ENCODE measurements around the gene LTO1.

The LTO1 gene

DNA sequence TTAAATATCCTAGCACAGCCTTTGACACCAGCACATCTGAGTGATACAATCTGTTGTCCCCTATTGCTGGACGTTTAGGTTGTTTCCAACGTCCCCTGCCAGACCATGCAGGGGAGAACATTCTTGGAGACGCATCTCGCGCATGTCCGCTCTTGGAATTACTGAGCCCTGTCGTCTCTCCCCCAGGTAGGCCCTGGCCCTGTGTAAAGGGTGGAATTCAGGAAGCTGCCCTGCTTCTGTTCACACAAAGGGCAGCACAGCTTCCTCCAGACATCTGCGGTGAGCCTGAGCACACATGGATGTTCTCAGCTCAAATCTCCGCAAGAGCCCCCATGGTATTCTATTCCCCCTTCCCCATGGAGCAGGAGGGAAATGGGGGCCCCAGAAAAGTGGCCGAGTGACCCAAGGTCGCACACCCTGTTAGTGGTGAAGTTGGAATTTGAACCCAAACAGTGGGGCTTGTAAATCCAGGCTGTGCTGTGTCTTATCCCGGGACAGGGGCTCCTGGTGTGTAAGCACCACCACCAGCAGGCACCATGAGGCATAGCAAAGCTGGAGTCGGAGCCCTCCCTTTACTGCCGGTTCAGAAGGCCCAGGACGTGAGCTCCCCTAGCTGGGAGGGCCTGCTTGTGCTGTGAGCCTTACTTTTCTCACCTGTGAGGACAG, 33.7 kb upstream of the LTO1 start:
- Histone ChIP-seq H3K27ac (ENCODE audit: insufficient read depth, low read length, poor library complexity, severe bottlenecking) (no peak overlapping the region), H3K4me3 (ENCODE audit: insufficient read depth, low read depth, low read length, poor library complexity, severe bottlenecking) (no peak overlapping the region), H3K27me3 (replicated peaks; ENCODE audit: control insufficient read depth, insufficient read depth, low read length, poor library complexity, severe bottlenecking) (peaks cover 18% of the 10 kb centered on the region), H3K36me3 (ENCODE audit: control insufficient read depth, insufficient read depth, low read length) (no peaks in the 10 kb centered on the region), H3K9me3 (ENCODE audit: control insufficient read depth, low read length) (no peaks in the 10 kb centered on the region), H3K4me1 (ENCODE audit: control insufficient read depth, insufficient read depth, low read length, poor library complexity, severe bottlenecking) (peaks cover 11% of the 10 kb centered on the region)
- no peak for DNase-seq

DNA sequence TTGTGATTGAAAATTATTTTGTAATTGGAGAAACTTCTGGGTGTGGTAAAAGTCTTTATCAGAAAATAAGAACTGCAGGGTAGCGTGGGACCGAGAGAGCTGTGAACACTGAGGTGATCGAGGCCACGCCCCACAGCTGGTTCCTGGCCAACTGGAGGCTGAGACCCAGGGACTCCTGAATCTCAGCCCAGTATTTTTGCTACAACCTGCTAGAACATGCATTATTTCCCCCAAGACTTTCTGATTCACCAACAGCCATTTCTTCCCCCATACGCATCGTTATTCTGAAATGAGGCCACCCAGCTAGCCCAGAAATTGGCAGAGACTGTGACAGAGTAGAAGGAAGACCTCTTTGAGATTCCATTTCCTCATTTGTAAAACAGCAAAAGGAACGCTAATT, 32.0 kb upstream of the LTO1 start:
- H3K4me1 ChIP-seq (ENCODE audit: control insufficient read depth, insufficient read depth, low read length, poor library complexity, severe bottlenecking) = peaks cover 12% of the 10 kb centered on the region
- no peaks in the 10 kb centered on the region for H3K36me3 ChIP-seq (ENCODE audit: control insufficient read depth, insufficient read depth, low read length)
- no peaks in the 10 kb centered on the region for H3K9me3 ChIP-seq (ENCODE audit: control insufficient read depth, low read length)
- H3K4me3 ChIP-seq (ENCODE audit: insufficient read depth, low read depth, low read length, poor library complexity, severe bottlenecking) = no peak overlapping the region
- peaks cover 25% of the 10 kb centered on the region for H3K27me3 ChIP-seq (replicated peaks; ENCODE audit: control insufficient read depth, insufficient read depth, low read length, poor library complexity, severe bottlenecking)
- H3K27ac ChIP-seq (ENCODE audit: insufficient read depth, low read length, poor library complexity, severe bottlenecking) = no peak overlapping the region
- DNase-seq = no peak

GRCh38 chr11:69705901-69706787, 31.0 kb upstream of the LTO1 start:
- H3K27ac ChIP-seq (ENCODE audit: insufficient read depth, low read length, poor library complexity, severe bottlenecking) = no peak overlapping the region
- H3K27me3 ChIP-seq (replicated peaks; ENCODE audit: control insufficient read depth, insufficient read depth, low read length, poor library complexity, severe bottlenecking) = peaks cover 29% of the 10 kb centered on the region
- peaks cover 7% of the 10 kb centered on the region for H3K4me1 ChIP-seq (ENCODE audit: control insufficient read depth, insufficient read depth, low read length, poor library complexity, severe bottlenecking)
- H3K9me3 ChIP-seq (ENCODE audit: control insufficient read depth, low read length) = no peaks in the 10 kb centered on the region
- DNase-seq = no peak
- H3K4me3 ChIP-seq (ENCODE audit: insufficient read depth, low read depth, low read length, poor library complexity, severe bottlenecking) = no peak overlapping the region
- no peaks in the 10 kb centered on the region for H3K36me3 ChIP-seq (ENCODE audit: control insufficient read depth, insufficient read depth, low read length)

- peaks cover 7% of the 10 kb centered on the region for H3K4me1 ChIP-seq (ENCODE audit: control insufficient read depth, insufficient read depth, low read length, poor library complexity, severe bottlenecking)
- H3K36me3 ChIP-seq (ENCODE audit: control insufficient read depth, insufficient read depth, low read length) = no peaks in the 10 kb centered on the region
- no peak for DNase-seq
- no peak overlapping the region for H3K27ac ChIP-seq (ENCODE audit: insufficient read depth, low read length, poor library complexity, severe bottlenecking)
- peaks cover 36% of the 10 kb centered on the region for H3K27me3 ChIP-seq (replicated peaks; ENCODE audit: control insufficient read depth, insufficient read depth, low read length, poor library complexity, severe bottlenecking)
- no peaks in the 10 kb centered on the region for H3K9me3 ChIP-seq (ENCODE audit: control insufficient read depth, low read length)
- H3K4me3 ChIP-seq (ENCODE audit: insufficient read depth, low read depth, low read length, poor library complexity, severe bottlenecking) = no peak overlapping the region
Observed at GRCh38 chr11:69705351-69705811, 30.2 kb upstream of the LTO1 start.

DNA sequence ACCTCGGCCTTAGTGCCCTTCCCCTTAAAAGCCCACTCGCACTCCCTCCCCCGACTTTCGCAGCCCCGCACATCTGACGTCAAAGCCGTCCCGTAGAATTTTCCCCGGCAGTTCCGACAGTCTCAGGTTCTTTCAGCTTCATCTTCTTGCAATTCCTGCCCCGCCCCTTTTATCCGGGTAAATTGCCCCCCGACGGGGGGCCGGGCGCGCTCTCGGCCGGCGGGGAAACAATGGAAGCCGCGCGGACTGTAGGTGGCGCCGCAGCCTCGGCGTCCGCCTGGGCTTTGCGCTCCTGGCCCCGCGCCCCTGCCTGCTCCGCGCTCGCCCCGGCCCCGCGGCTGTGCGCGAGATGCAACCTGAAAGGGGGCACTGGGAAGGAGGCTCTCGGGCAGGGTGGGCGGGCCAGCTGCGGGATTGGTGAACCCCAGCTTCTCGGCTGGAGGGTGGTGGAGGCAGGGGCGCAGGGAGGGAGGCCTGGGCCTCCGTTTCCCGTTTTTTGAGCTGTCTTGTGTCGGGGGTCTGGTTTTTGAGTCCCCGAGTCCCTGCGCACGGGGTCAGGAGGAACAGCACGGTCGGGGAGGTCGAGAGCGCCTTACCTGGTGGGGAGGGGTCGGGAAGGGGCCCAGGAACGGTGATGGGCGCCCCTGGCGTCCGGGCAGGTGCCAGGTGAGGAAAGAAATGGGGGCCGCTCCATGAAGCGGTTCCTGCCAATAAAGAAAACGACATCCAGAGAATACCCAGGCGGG, 29.5 kb upstream of the LTO1 start:
- Histone ChIP-seq H3K4me3 (ENCODE audit: insufficient read depth, low read depth, low read length, poor library complexity, severe bottlenecking) (no peak overlapping the region), H3K9me3 (ENCODE audit: control insufficient read depth, low read length) (no peaks in the 10 kb centered on the region), H3K27ac (ENCODE audit: insufficient read depth, low read length, poor library complexity, severe bottlenecking) (no peak overlapping the region), H3K27me3 (replicated peaks; ENCODE audit: control insufficient read depth, insufficient read depth, low read length, poor library complexity, severe bottlenecking) (peaks cover 36% of the 10 kb centered on the region), H3K4me1 (ENCODE audit: control insufficient read depth, insufficient read depth, low read length, poor library complexity, severe bottlenecking) (peaks cover 7% of the 10 kb centered on the region), H3K36me3 (ENCODE audit: control insufficient read depth, insufficient read depth, low read length) (no peaks in the 10 kb centered on the region)
- DNase-seq = no peak

GRCh38 chr11:69703768-69704507, 28.8 kb upstream of the LTO1 start, which contains the start of gene FGF19:
FGF19 (minus strand) TSS chr11:69704022; CDS start chr11:69703876, 146 bp downstream.
- Histone ChIP-seq H3K27me3 (replicated peaks; ENCODE audit: control insufficient read depth, insufficient read depth, low read length, poor library complexity, severe bottlenecking) (peaks cover 36% of the 10 kb centered on the region), H3K27ac (ENCODE audit: insufficient read depth, low read length, poor library complexity, severe bottlenecking) (no peak within 1 kb of the TSS), H3K4me1 (ENCODE audit: control insufficient read depth, insufficient read depth, low read length, poor library complexity, severe bottlenecking) (peaks cover 7% of the 10 kb centered on the region), H3K36me3 (ENCODE audit: control insufficient read depth, insufficient read depth, low read length) (no peaks in the 10 kb centered on the region), H3K9me3 (ENCODE audit: control insufficient read depth, low read length) (no peaks in the 10 kb centered on the region), H3K4me3 (ENCODE audit: insufficient read depth, low read depth, low read length, poor library complexity, severe bottlenecking) (no peak within 1 kb of the TSS)
- no peak for DNase-seq

DNA sequence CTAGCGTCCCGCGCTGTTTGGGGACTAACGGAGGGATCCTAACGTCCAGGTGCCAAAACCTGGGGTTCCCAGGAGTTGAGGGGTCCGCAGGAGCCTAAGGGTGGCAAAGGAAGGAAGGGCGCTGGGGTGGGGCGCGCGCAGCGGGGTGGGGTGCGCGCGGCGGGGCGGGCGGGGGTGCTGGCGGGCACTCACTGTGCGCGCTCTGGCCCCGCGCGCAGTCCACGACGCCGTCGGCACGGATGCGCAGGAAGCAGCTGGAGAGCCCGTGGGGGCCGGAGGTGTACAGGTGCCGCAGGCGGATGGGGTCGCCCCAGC, 28.3 kb upstream of the LTO1 start:
- DNase-seq = no peak
- no peaks in the 10 kb centered on the region for H3K36me3 ChIP-seq (ENCODE audit: control insufficient read depth, insufficient read depth, low read length)
- peaks cover 7% of the 10 kb centered on the region for H3K4me1 ChIP-seq (ENCODE audit: control insufficient read depth, insufficient read depth, low read length, poor library complexity, severe bottlenecking)
- no peak overlapping the region for H3K4me3 ChIP-seq (ENCODE audit: insufficient read depth, low read depth, low read length, poor library complexity, severe bottlenecking)
- H3K27ac ChIP-seq (ENCODE audit: insufficient read depth, low read length, poor library complexity, severe bottlenecking) = no peak overlapping the region
- H3K27me3 ChIP-seq (replicated peaks; ENCODE audit: control insufficient read depth, insufficient read depth, low read length, poor library complexity, severe bottlenecking) = peaks cover 36% of the 10 kb centered on the region
- H3K9me3 ChIP-seq (ENCODE audit: control insufficient read depth, low read length) = no peaks in the 10 kb centered on the region

DNA sequence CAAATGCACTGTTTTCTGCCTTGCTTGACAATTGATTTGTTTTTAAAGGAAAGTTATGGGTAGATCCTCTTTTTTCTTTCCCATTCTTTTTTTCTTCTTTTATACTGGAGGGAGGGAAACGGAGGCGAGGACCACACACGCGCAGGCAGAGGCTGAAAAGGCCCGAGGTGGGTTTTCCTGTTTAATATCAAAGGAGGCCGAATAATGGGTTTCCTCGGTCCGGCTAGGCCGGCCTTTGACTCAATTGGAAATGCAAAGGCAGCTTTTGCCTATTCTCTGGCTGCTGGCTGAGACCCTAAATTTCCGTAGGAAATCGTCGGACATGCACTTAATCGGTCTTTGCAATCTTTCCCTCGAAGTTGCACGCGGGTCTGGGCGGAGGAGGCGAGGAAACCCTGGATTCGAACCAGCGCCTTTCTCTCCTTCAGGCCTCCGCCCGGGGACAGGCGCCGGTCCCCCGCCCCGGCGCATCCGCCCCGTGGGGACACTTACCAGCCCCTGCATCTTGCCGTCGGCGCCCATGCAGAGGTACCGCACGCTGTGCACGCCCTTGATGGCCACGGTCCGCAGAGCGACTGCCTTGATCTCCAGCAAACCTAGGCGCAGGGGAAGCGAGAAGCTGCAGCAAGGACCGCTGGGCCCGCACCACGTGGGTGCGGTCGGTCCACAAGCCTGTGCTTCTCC, 27.8 kb upstream of the LTO1 start:
- Histone ChIP-seq H3K9me3 (ENCODE audit: control insufficient read depth, low read length) (no peaks in the 10 kb centered on the region), H3K4me3 (ENCODE audit: insufficient read depth, low read depth, low read length, poor library complexity, severe bottlenecking) (no peak overlapping the region), H3K27me3 (replicated peaks; ENCODE audit: control insufficient read depth, insufficient read depth, low read length, poor library complexity, severe bottlenecking) (peaks cover 36% of the 10 kb centered on the region), H3K4me1 (ENCODE audit: control insufficient read depth, insufficient read depth, low read length, poor library complexity, severe bottlenecking) (peaks cover 7% of the 10 kb centered on the region), H3K27ac (ENCODE audit: insufficient read depth, low read length, poor library complexity, severe bottlenecking) (no peak overlapping the region), H3K36me3 (ENCODE audit: control insufficient read depth, insufficient read depth, low read length) (no peaks in the 10 kb centered on the region)
- no peak for DNase-seq

DNA sequence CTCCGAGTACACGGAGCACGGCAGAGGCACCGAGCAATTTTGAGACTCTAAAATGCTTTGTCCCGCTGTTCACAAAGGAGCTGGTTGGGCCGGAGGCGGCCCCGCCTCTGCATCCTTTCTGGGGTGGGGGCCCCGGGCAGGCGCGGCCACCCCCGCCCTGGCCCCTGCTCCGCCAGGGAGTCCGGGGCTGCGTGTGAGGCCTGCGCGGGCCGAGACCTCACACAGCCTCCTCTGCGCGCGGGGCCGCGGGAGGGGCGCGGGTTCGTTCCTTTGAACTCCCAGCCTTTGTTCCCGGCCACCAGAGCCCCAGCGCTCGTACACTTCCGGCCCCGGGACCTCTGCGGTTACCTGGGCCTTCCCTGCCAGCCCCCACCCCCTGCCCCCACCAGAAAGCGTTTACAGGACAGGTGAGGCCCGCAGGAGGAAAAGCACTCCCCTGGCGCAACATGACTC, 27.1 kb upstream of the LTO1 start:
- Histone ChIP-seq H3K27ac (ENCODE audit: insufficient read depth, low read length, poor library complexity, severe bottlenecking) (no peak overlapping the region), H3K4me3 (ENCODE audit: insufficient read depth, low read depth, low read length, poor library complexity, severe bottlenecking) (no peak overlapping the region), H3K36me3 (ENCODE audit: control insufficient read depth, insufficient read depth, low read length) (no peaks in the 10 kb centered on the region), H3K27me3 (replicated peaks; ENCODE audit: control insufficient read depth, insufficient read depth, low read length, poor library complexity, severe bottlenecking) (peaks cover 36% of the 10 kb centered on the region), H3K4me1 (ENCODE audit: control insufficient read depth, insufficient read depth, low read length, poor library complexity, severe bottlenecking) (peaks cover 7% of the 10 kb centered on the region), H3K9me3 (ENCODE audit: control insufficient read depth, low read length) (no peaks in the 10 kb centered on the region)
- no peak for DNase-seq
